Lower leg skin (tissue), 4 donors: ENCODE results near the gene FKBP5. TPM values are rescaled to one million over a fixed set of nuclear protein-coding genes. Genes with fewer than 3 reads are reported as not detected.

Experiments
- DNase-seq, 2 donors: peaks; one replicate each; pipeline ENCODE4 v3.0.0-alpha.2; 2019; ENCODE audit warnings: low spot score in 2 of 2
- H3K4me3 ChIP-seq: fragments of 200-600 bp; sonication (generic); 2 replicates; pipeline ENCODE4 v1.5.1; 2017; ENCODE audit warnings: mild to moderate bottlenecking, low read depth; ENCODE audit not compliant: poor library complexity, severe bottlenecking
- POLR2A ChIP-seq, 2 donors: fragments of 450-650 bp; IDR thresholded peaks; one replicate each; pipeline ENCODE4 v1.6.1; 2016 to 2017; ENCODE audit warnings: antibody characterized with exemption in 2 of 2, mild to moderate bottlenecking in 1 of 2, moderate library complexity in 1 of 2
- WGBS, 2 donors: methylation state at CpG; one replicate each; pipeline ENCODE4 v1.1.5; 2018; 5-methylcytosine and 5-hydroxymethylcytosine counted together
- intact Hi-C: fragments of 100-400 bp; cut with DNase I; formaldehyde crosslinking; loops from one replicate; pipeline ENCODE4 v1.15.0; 2023; ENCODE audit warnings: low total_unique reads
- total RNA-seq, 4 donors: library from RNA; depleted of rRNA; stranded (reverse); fragments of >200 nt; gene quantifications; one replicate each; pipeline ENCODE4 v1.1.0, GENCODE V29; 2016
- TF ChIP-seq, protein P1 (sequence below), 3 donors: fragments of 450-650 bp; IDR thresholded peaks; one replicate each; pipeline ENCODE4 v1.5.1; 2016; ENCODE audit warnings: antibody characterized with exemption in 3 of 3, mild to moderate bottlenecking in 3 of 3, moderate library complexity in 2 of 3

FKBP5 gene
- total RNA-seq, 4 donors from 2014 or later = 166 to 278 (median 238) TPM

DNA sequence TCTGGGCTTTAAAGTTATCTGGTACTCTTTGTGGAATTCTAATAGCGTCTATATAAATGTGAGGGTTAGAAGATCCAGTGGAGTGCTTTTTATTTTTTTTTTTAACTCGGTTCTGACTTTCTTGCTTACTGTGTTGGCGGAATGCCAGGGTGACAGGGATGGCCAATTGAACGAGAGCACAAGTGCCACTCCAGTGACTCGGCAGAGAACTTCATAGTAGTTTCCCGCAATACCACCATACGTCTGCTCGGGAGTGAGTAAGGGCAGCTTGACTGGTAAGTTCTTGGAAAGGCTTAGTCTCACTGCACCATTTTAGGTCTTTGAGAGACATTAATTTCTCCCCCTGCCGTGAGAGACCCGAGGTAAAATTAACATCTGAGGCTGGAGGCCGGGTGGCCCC is 126.7 kb downstream of the FKBP5 start:
- no peak overlapping the region for H3K4me3 ChIP-seq
- 45 to 66% methylated on average over 11 of the region's 11 CpGs for WGBS, 2 donors
- DNase-seq = peak in 1 of 2 donors; percentile 83
- no peak for TF ChIP-seq POLR2A (IDR thresholded peaks at IDR 0.05)
- TF ChIP-seq, protein P1, sequence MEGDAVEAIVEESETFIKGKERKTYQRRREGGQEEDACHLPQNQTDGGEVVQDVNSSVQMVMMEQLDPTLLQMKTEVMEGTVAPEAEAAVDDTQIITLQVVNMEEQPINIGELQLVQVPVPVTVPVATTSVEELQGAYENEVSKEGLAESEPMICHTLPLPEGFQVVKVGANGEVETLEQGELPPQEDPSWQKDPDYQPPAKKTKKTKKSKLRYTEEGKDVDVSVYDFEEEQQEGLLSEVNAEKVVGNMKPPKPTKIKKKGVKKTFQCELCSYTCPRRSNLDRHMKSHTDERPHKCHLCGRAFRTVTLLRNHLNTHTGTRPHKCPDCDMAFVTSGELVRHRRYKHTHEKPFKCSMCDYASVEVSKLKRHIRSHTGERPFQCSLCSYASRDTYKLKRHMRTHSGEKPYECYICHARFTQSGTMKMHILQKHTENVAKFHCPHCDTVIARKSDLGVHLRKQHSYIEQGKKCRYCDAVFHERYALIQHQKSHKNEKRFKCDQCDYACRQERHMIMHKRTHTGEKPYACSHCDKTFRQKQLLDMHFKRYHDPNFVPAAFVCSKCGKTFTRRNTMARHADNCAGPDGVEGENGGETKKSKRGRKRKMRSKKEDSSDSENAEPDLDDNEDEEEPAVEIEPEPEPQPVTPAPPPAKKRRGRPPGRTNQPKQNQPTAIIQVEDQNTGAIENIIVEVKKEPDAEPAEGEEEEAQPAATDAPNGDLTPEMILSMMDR (IDR thresholded peaks at IDR 0.05) = no peak
- intact Hi-C loops = no loop called here

DNA sequence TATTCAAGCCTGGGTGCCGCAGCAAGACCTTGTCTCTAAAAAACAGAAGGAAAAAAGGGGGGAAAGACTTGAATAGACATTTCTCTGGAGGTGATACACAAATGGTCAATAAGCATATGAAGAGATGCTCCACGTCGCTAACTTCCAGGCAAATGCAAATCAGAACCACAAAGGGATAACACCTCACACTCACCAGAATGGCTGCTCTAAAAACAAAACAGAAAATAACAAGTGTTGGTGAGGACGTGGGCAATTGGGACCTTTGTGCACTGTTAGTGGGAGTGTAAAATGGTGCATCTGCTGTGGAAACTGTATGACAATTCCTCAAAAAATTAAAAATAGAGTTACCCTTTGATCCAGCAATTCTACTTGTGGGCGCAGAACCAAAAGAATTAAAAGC is 127.6 kb downstream of the FKBP5 start:
- H3K4me3 ChIP-seq = no peak overlapping the region
- peak in 1 of 2 donors; percentile 61 for DNase-seq
- WGBS, 2 donors = 76 to 79% methylated on average over 5 of the region's 5 CpGs
- TF ChIP-seq POLR2A (IDR thresholded peaks at IDR 0.05) = no peak
- TF ChIP-seq, protein P1 (IDR thresholded peaks at IDR 0.05) = no peak
- intact Hi-C loops = no loop called here

DNA sequence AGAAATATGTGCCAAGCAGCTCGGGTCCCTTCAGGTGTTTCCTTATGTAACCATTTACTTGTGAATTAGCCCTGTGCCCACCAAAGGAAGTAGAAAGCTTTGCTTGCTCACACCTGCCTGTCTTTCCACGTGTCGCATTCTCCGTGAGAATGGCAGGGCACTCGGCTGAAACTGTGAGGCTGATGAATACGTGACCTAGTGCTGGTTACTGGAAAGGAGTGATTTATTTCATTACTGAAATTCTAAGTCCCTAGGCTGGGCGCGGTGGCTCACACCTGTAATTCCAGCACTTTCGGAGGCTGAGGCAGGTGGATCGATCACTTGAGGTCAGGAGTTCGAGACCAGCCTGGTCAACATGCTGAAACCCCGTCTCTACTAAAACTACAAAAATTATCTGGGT is 130.1 kb downstream of the FKBP5 start:
- TF ChIP-seq, protein P1 (IDR thresholded peaks at IDR 0.05) = no peak
- 77 to 86% methylated on average over 12 of the region's 12 CpGs for WGBS, 2 donors
- DNase-seq = peak in 1 of 2 donors; percentile 45
- intact Hi-C loops = no loop called here
- no peak overlapping the region for H3K4me3 ChIP-seq

DNA sequence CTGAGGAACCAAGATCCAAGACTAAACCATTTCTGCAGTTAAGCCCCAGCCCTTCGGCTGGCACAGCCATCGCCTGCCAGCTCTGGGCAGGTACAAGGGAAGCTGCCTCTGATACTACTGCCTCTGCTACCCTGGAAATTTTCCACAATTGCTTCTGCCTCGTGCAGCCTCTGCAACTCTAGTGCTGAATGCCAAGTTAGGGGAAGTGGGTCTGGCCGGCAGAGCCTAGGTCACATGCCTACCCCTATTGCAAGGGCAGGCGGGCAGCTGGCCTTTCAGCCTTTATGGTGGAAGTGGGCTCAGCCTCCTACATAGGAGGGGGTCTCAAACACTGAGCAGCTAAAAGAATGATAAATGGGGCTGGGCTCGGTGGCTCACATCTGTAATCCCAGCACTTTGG is 131.5 kb downstream of the FKBP5 start:
- DNase-seq = peak in 1 of 2 donors; percentile 68
- no peak overlapping the region for H3K4me3 ChIP-seq
- TF ChIP-seq, protein P1 (IDR thresholded peaks at IDR 0.05) = no peak
- TF ChIP-seq POLR2A (IDR thresholded peaks at IDR 0.05) = no peak
- 57 to 63% methylated on average over 6 of the region's 6 CpGs for WGBS, 2 donors
- intact Hi-C loops = no loop called here

DNA sequence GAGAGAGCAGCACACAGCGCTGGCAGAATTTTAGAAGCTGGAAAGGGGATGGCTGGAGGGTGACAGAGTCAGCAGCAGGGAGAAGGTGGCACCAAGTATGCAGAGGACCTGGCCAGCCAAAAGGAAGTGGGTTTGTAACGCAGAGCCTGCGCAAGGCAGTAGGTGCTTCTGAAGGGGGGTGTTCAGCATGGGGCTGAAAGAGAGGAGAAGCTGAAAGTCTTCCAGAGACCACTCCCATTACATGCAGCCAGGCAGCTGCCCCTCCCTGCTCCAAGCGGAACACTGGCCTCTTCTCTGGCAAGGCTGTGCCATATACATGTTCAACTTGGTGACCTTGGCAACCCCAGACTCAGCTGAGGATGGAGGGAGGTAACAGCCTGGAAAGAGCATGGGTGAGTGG is 133.9 kb downstream of the FKBP5 start:
- intact Hi-C loops = no loop called here
- 78 to 86% methylated on average over 4 of the region's 4 CpGs for WGBS, 2 donors
- H3K4me3 ChIP-seq = no peak overlapping the region
- TF ChIP-seq POLR2A (IDR thresholded peaks at IDR 0.05) = no peak
- TF ChIP-seq, protein P1 (IDR thresholded peaks at IDR 0.05) = no peak
- DNase-seq = no peak

DNA sequence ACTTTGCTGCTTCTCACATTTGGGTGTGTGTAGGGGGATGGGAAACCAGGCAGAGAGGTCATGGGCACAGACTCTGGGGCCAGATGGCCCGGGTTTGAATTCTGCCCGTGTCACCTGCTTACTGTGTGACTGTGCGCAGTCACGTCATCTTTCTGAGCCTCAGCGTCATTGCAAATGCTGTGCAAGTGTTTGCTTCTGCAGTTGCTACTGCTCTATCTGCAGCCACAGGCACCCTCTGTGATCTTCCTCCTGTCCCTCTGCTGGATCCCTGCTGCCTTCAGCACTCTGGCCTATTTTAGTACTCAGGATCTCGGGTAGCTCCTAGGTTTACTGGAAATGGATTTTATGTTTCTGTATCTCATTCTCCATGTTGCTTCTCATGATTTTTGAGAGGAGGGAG is 135.4 kb downstream of the FKBP5 start:
- 41 to 62% methylated on average over 6 of the region's 6 CpGs for WGBS, 2 donors
- DNase-seq = no peak
- no peak for TF ChIP-seq POLR2A (IDR thresholded peaks at IDR 0.05)
- TF ChIP-seq, protein P1 (IDR thresholded peaks at IDR 0.05) = no peak
- intact Hi-C loops = no loop called here
- no peak overlapping the region for H3K4me3 ChIP-seq
